ENCODE data around the gene CALD1.

The CALD1 gene, protein sequence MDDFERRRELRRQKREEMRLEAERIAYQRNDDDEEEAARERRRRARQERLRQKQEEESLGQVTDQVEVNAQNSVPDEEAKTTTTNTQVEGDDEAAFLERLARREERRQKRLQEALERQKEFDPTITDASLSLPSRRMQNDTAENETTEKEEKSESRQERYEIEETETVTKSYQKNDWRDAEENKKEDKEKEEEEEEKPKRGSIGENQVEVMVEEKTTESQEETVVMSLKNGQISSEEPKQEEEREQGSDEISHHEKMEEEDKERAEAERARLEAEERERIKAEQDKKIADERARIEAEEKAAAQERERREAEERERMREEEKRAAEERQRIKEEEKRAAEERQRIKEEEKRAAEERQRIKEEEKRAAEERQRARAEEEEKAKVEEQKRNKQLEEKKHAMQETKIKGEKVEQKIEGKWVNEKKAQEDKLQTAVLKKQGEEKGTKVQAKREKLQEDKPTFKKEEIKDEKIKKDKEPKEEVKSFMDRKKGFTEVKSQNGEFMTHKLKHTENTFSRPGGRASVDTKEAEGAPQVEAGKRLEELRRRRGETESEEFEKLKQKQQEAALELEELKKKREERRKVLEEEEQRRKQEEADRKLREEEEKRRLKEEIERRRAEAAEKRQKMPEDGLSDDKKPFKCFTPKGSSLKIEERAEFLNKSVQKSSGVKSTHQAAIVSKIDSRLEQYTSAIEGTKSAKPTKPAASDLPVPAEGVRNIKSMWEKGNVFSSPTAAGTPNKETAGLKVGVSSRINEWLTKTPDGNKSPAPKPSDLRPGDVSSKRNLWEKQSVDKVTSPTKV

GRCh38 chr7:134778941-134779740 lies at the start of gene CALD1:
CALD1 (plus strand) TSS chr7:134779634; CDS start chr7:134867734, 88,100 bp downstream.
- in situ Hi-C loops (cut with HindIII; ENCODE audit: low sequenced_read_pairs) = no loop called here

DNA sequence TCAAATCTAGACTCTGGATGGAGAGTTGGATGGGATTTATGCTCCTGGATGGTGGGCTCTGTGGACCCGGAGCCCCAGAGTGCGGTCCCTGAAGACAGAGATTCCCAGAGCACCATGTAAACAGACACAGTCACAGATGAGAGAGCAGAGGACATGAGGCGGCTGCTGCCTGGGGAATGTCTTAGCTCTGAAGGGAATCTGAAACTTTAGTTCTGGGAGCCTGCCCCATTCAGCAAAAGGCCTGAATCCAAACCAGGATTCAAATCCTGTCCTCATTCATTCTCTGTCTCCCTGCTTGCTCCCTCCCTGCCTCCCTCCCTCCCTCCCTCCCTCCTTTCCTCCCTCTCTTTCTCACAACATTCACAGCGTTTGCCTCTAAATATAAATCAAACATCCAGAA lies 49.5 kb upstream of the CALD1 start:
- in situ Hi-C loops (cut with HindIII; ENCODE audit: low sequenced_read_pairs) = no loop called here

GRCh38 chr7:134730411-134730829 lies 49.0 kb upstream of the CALD1 start:
- in situ Hi-C loops (cut with HindIII; ENCODE audit: low sequenced_read_pairs) = no loop called here

DNA sequence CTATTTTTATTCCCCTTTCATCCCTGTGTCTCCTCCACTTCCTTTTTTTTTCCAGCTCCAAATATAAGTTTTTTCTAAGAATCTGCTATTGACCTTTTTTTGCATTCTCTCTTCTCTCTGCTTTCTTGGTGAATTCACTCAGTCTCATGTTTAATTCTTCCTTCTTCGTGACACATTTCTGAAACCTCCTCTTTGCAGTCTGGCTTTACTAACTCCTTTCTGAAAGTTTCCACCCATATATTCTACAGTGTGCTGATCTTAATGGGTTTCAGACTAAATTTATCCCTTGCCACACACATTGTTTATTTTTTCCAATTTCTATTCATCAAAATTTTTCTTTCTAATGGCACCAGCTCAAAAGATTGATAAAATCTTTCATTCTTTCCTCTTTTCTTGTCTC lies 47.8 kb upstream of the CALD1 start:
- in situ Hi-C loops (cut with HindIII; ENCODE audit: low sequenced_read_pairs) = no loop called here

DNA sequence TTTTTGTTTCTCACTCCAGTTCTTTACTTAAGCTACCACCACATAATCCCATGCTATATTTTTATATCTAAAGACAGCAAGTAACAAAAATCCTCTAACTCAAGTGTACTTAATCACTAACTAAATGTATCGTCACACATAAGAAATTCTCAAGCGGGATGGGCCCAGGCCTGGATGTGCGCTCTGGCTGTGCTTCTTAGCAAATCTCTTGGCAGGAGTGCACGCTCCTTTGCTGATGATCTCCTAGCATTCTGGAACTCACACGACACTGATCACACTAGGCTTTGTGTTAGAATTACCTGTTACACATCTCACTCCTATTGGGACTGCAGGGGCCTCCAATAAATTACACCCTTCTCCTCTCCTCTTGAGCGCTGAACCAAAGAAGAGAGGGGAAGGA lies 46.7 kb upstream of the CALD1 start:
- in situ Hi-C loops (cut with HindIII; ENCODE audit: low sequenced_read_pairs) = no loop called here

DNA sequence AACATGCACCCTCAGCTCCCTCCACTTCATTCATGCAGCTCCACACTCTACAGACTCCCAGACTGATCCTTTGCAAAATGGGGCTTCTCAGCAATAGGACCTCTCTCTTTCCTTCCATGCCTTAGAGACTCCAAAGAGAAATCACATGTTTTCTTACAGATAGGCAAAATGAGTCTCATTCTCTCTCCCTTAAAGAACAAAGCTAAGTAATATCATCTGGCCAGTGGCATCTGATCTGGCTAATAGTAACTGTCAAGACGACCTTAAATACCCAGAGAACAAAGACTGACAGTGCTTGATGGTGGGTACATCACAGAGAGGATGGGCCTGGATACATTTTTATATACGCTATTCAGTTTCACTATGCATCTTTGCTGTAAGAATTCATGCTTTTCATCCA lies 43.1 kb upstream of the CALD1 start:
- in situ Hi-C loops (cut with HindIII; ENCODE audit: low sequenced_read_pairs) = no loop called here

DNA sequence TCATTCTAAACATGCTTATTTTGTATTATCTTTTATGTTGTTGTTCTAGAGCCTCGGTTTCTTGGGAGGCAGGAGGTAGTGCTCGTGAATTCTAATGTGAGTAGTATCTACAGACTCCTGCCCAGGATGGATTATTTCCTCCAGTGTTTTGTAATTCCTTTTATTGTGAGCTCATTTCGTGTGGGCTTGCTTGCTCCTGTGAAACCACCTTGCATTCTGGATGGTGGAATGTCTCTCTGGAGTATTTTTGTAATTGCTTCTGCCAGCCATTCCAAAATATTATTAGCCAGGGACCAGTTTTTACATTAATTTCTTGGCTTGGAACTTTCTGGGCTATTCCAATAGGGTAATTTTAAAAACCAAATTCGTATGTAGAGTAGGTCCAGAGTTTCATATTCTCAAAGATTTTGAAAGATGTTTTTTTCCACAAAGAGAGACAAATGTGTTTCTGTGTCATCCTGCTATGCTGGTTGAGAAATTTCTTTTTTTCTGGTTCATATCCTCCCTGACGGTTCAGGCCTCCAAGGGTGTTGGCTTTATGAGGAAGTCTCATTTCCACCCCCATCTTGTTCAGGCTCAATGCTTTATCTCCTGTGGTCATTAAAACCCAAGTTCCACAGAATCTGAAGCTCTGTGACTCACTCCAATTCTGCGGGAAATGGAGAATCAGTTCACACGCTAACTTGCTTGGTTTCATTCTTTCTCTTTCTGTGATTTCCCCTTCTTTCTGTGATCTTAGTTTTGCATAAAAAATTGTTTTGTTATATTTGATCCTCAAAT lies 41.7 kb upstream of the CALD1 start:
- in situ Hi-C loops (cut with HindIII; ENCODE audit: low sequenced_read_pairs) = no loop called here

- in situ Hi-C loops (cut with HindIII; ENCODE audit: low sequenced_read_pairs) = no loop called here
These were observed 40.1 kb upstream of the CALD1 start for GRCh38 chr7:134739362-134739761.

DNA sequence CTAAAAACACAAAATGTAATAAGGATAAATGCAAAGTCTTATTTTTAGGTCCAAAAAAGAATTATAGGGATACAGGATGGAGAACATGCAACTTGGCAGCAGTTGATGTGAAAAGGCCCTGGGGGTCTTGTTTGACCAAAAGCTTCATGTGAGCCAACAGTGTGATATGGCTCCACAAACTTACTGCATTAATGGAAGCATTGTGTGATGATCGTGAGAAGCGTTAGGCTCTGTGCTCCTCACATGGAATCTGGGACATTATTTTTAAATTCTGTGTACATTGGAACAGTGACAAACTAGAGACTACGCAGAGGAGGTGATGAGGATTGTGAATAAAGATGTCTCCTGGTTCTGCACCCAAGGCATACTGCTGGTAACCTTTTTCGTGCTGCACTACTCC lies 39.1 kb upstream of the CALD1 start:
- in situ Hi-C loops (cut with HindIII; ENCODE audit: low sequenced_read_pairs) = no loop called here

DNA sequence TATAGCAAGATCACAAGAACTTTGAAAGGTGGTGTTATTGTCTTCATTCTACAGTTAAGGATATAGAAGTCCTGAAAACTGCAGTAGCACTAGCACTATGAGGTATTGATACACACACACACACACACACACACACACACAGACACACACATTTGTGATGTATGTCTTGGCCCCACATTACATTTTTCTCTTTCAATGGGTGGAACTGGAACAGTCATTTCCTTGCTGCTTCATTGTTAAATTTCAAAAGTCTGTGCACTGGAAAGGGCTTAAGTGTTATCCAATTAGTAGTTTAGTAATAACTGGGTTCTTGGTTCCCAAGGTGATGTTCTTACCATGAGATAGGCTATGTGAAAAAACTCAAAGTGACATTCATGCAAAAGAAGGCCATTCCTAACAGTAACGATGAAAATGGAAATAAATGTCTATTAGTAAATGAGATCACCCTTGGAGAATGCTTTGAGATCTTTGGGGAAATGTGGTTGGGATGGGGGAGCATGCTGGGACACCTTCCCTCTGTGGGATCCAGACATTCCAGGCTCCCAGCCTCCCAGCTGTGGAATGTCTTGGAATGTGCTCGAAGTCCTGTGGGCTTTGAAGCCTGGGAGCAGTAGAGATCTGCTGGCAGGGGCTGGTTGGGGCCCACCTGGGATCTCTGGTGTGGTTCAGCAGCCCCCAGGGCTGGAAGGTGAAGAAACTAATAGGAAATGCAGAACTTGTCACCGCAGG lies 37.4 kb upstream of the CALD1 start:
- in situ Hi-C loops (cut with HindIII; ENCODE audit: low sequenced_read_pairs) = no loop called here

DNA sequence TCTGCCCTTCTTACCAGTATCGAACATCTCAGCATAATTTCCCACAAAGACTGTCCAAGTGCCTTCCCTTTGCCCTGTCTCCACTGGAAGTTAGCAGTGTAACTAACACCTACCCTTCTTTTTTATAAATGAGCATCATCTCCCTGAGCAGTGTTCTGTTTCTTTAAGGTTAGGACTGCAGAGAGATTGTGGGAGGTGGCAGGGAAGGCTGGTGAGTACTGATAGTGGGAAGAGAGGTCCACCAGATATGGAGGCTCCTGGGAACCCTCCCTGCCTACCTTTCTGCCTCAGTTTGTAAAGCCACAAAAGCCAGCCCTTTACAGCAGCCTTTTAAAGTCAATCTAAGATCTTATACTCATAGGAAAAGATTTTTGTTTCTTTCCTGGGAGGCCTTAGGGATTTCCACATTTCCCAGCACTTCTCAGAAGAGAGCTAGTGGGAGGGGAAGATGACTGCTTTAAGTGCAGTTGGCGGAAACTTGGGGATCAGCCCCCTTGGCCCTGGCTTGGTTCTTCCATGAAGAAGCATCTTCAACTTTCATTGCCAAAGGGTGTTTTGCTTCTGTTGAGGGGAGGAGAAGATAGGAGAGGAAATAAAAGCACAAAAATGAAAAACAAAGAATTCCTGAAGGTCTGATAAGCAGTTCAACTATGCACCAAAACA lies 36.6 kb upstream of the CALD1 start:
- in situ Hi-C loops (cut with HindIII; ENCODE audit: low sequenced_read_pairs) = no loop called here

GRCh38 chr7:134744569-134744968 lies 34.9 kb upstream of the CALD1 start:
- in situ Hi-C loops (cut with HindIII; ENCODE audit: low sequenced_read_pairs) = no loop called here

DNA sequence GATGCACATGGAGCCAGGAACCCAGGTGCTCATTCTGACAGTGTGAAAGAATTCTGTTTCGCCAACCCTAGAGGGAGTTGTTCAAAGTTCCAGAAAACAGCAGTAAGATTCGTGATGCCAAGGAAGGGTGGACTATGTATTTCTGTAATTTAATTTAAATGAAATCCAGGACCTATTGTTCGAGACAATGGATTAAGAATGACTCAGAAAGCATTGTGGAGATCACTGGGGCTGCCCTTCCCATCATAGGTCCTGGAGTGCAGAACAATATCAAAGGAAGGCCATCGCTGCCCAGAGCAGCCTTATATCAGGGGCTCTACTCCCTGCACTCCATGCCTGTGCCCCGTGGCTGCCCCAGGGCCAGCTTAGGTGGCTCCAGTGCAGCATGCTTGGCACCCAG lies 32.1 kb upstream of the CALD1 start:
- in situ Hi-C loops (cut with HindIII; ENCODE audit: low sequenced_read_pairs) = no loop called here

DNA sequence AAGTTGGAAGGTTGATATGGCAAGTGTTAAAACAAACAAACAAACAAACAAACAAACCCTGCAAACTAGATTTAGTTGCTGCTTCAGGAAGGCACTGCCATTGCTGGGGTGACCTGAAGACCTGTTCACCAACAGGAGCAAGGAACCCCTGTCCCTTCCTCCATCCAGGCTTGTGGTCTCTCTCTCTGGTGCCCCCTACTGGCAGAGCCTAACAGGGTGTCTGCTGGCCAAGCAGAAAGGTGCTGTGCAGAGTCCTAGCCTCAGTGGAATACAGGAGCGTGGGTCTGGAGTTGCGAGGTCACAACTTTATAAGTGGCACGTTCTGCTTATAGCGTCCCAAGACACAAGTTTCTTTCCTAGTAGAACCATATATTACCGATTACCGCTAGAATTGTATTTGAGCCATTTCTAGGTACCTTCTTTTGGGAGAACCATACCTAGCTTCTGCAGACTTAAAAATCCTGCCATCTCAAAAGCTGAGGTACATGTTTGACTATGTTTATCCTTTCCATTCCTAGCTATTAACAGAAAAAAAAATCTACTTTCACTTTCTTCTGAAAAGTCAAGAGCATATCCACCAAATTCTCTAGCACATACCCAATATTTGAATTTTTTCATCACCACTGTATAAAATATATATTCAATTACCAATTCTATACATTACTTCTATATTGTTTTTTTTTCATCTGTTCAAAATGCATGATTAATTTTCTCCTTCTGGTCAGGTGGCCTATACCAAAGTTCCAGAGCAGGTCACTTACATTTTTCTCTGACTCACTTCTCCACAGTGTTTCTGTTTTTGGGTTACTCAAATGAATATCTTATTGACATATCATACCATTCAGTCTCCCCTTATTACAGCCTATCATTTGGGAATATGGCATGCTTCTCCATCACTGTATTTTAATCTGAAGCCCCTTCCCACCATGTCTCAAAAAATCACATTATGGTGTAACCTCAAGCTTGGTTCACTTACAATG lies 29.1 kb upstream of the CALD1 start:
- in situ Hi-C loops (cut with HindIII; ENCODE audit: low sequenced_read_pairs) = no loop called here

DNA sequence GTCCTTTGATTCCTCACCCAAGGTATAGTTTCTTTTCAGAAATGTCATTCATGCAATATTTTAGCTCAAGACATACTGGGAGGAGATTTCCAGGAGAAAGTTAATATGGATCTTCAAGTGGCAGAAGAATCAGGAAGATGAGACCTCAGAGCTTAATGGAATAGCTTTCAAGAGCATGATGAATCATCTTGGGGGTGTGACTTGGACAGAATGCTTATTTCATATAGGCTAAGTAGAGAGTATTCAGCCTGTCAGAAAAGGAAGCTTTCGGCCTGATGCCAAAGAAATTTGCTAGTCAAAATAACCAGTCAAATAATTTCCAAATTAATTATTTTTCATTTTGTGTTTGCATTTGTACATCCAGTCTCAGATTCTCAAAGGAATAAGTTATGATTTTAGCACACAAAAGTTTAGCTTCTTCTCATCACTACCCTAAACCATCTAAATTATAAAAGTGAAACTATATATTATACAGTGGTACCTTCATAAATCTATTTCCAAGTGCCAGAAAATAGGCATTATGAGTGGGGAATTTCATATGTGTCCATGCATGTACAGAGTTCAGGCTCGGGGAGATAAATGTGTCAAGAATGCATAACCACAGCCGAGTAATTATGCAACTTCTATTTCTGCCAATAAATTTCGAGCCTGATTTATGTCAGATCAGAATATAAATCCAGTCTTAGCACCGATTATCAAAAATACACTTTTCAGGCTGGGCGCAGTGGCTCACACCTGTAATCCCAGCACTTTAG lies 27.3 kb upstream of the CALD1 start:
- in situ Hi-C loops (cut with HindIII; ENCODE audit: low sequenced_read_pairs) = no loop called here

GRCh38 chr7:134755422-134756022 lies 23.9 kb upstream of the CALD1 start:
- in situ Hi-C loops (cut with HindIII; ENCODE audit: low sequenced_read_pairs) = no loop called here

- in situ Hi-C loops (cut with HindIII; ENCODE audit: low sequenced_read_pairs) = no loop called here
These were observed 21.5 kb upstream of the CALD1 start for GRCh38 chr7:134757938-134758337.
